Fibroblast of mammary gland (primary cell): Measurements from ENCODE around the gene CIDEA.
"Not testable (repeated sequence)": the region's sequence is repeated elsewhere in the genome, so short reads cannot be mapped to it uniquely, and the experiment has no call there.

ENCODE experiments used
- DNase-seq: peaks from one replicate; pipeline ENCODE4 v3.0.0-alpha.2; 2010; ENCODE audit warnings: low read depth
- H3K4me3 ChIP-seq: 2 replicates; pipeline ENCODE4 v1.5.1; 2011; ENCODE audit warnings: low read depth, mild to moderate bottlenecking, low read length, moderate library complexity; ENCODE audit not compliant: control insufficient read depth
- CTCF ChIP-seq: conservative IDR thresholded peaks from 2 replicates; pipeline ENCODE4 v1.5.1; 2011; ENCODE audit warnings: low read depth, low read length, inconsistent platforms; ENCODE audit not compliant: control insufficient read depth, insufficient read depth

Gene CIDEA

GRCh38 chr18:12238826-12239225 is 15.3 kb upstream of the CIDEA start:
- TF ChIP-seq CTCF, result no peak
- no peak overlapping the region for H3K4me3 ChIP-seq
- DNase-seq, result peak; percentile 30

GRCh38 chr18:12239431-12239830 is 14.7 kb upstream of the CIDEA start:
- no peak for TF ChIP-seq CTCF
- no peak overlapping the region for H3K4me3 ChIP-seq
- no peak for DNase-seq

GRCh38 chr18:12242658-12243260 is 11.4 kb upstream of the CIDEA start:
- TF ChIP-seq CTCF, result no peak
- no peak overlapping the region for H3K4me3 ChIP-seq
- no peak for DNase-seq

GRCh38 chr18:12243272-12243671 is 10.9 kb upstream of the CIDEA start:
- not testable (repeated sequence) for DNase-seq, H3K4me3 ChIP-seq

- no peak for TF ChIP-seq CTCF
- DNase-seq, result no peak
- H3K4me3 ChIP-seq, result no peak overlapping the region
These were observed 8.4 kb upstream of the CIDEA start for GRCh38 chr18:12245793-12246135.

GRCh38 chr18:12246849-12247808 is 7.0 kb upstream of the CIDEA start:
- H3K4me3 ChIP-seq, result no peak overlapping the region
- DNase-seq, result no peak
- TF ChIP-seq CTCF, result peak; percentile 19

GRCh38 chr18:12247946-12248345 is 6.2 kb upstream of the CIDEA start:
- TF ChIP-seq CTCF, result no peak
- no peak for DNase-seq
- H3K4me3 ChIP-seq, result no peak overlapping the region
